SU-DHL-6 (cell line): ENCODE data around the gene TMEM92.

Source experiments
- H2AFZ ChIP-seq: fragments of 200-600 bp; sonication (generic); 2 replicates; pipeline ENCODE4 v1.6.1; 2014; ENCODE audit warnings: low read depth, mild to moderate bottlenecking, moderate library complexity, mixed read lengths, antibody characterized with exemption, low read length; ENCODE audit not compliant: severe bottlenecking
- H3F3A ChIP-seq: fragments of 200-600 bp; shearing (Covaris generic); 2 replicates; pipeline ENCODE4 v1.6.0; 2016; ENCODE audit warnings: antibody characterized with exemption, mild to moderate bottlenecking; ENCODE audit not compliant: insufficient read depth
- H3K27ac ChIP-seq: fragments of 200-600 bp; sonication (generic); 2 replicates; pipeline ENCODE4 v1.5.1; 2016; ENCODE audit warnings: low read depth, mild to moderate bottlenecking, low read length, moderate library complexity, mixed read lengths
- H3K27me3 ChIP-seq: fragments of 200-600 bp; sonication (generic), shearing (Covaris generic); 2 replicates; pipeline ENCODE4 v1.6.0; 2014; ENCODE audit warnings: mild to moderate bottlenecking, low read length
- H3K36me3 ChIP-seq: fragments of 200-600 bp; sonication (generic); 2 replicates; pipeline ENCODE4 v1.6.1; 2014; ENCODE audit warnings: mild to moderate bottlenecking, low read length, mixed read lengths
- H3K4me2 ChIP-seq: fragments of 300-600, 200-600 bp; shearing (Covaris generic), sonication (generic); 2 replicates; pipeline ENCODE4 v1.6.0; 2014; ENCODE audit warnings: low read length, low read depth, mild to moderate bottlenecking; ENCODE audit not compliant: poor library complexity, severe bottlenecking
- H3K4me3 ChIP-seq: fragments of 200-600 bp; sonication (generic); 2 replicates; pipeline ENCODE4 v1.5.1; 2014; ENCODE audit warnings: antibody characterized with exemption, low read length, mild to moderate bottlenecking, mixed read lengths; ENCODE audit not compliant: insufficient read depth, poor library complexity, severe bottlenecking
- H3K79me2 ChIP-seq: fragments of 200-600 bp; sonication (generic); 2 replicates; pipeline ENCODE4 v1.6.1; 2014; ENCODE audit warnings: mild to moderate bottlenecking, low read length, moderate library complexity; ENCODE audit not compliant: insufficient read depth
- H3K9ac ChIP-seq: fragments of 200-600 bp; sonication (generic); 2 replicates; pipeline ENCODE4 v1.7.0; 2014; ENCODE audit warnings: mild to moderate bottlenecking, low read length
- H3K9me2 ChIP-seq: fragments of 200-600 bp; sonication (generic); replicated peaks from 2 replicates; pipeline ENCODE4 v1.6.1; 2014; ENCODE audit warnings: low read length; ENCODE audit not compliant: insufficient read depth
- H3K9me3 ChIP-seq: fragments of 200-600 bp; sonication (generic); 2 replicates; pipeline ENCODE4 v1.6.1; 2014; ENCODE audit warnings: low read length, mixed read lengths; ENCODE audit not compliant: insufficient read depth
- H4K20me1 ChIP-seq: fragments of 200-600 bp; sonication (generic); 2 replicates; pipeline ENCODE4 v1.6.1; 2014; ENCODE audit warnings: low read depth, mild to moderate bottlenecking, antibody characterized with exemption, low read length, moderate library complexity, mixed read lengths
- EZH2phosphoT487 ChIP-seq: fragments of 200-600 bp; sonication (generic), shearing (Covaris generic); conservative IDR thresholded peaks from 2 replicates; pipeline ENCODE4 v1.6.1; 2018; ENCODE audit warnings: mild to moderate bottlenecking, antibody characterized with exemption, low read length, moderate library complexity, mixed read lengths
- TF ChIP-seq, protein P1 (sequence below): fragments of 200-600 bp; sonication (generic); IDR thresholded peaks from one replicate; pipeline ENCODE4 v1.5.1; 2017; ENCODE audit warnings: antibody characterized with exemption, mild to moderate bottlenecking, low read length, moderate library complexity; ENCODE audit not compliant: insufficient read depth, poor library complexity, severe bottlenecking

Gene TMEM92

DNA sequence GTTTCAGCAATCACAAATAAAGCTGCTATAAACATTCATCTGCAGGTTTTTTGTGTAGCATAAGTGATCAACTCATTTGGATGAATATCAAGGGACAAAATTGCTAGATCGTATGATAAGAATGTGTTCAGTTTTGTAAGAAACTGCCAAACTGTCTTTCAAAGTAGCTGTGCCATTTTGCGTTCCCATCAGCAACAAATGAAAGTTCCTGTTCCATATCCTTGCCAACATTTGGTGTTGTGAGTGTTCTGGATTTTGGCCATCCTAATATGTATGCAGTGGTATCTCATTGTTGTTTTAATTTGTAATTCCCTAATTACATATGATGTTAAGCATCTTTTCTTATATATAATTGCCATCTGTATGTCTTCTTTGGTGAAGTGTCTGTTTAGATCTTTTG is 36.4 kb upstream of the TMEM92 start:
- Histone ChIP-seq H3K27ac (no peak overlapping the region), H3K36me3 (no peaks in the 10 kb centered on the region), H3K27me3 (no peaks in the 10 kb centered on the region), H3K9me2 (no peaks in the 10 kb centered on the region), H2AFZ (no peak overlapping the region), H3F3A (no peaks in the 10 kb centered on the region), H3K9me3 (no peaks in the 10 kb centered on the region), H3K9ac (no peak overlapping the region), H3K4me3 (no peak overlapping the region), H3K79me2 (no peaks in the 10 kb centered on the region), H4K20me1 (no peaks in the 10 kb centered on the region), H3K4me2 (no peak overlapping the region)
- TF ChIP-seq, protein P1, sequence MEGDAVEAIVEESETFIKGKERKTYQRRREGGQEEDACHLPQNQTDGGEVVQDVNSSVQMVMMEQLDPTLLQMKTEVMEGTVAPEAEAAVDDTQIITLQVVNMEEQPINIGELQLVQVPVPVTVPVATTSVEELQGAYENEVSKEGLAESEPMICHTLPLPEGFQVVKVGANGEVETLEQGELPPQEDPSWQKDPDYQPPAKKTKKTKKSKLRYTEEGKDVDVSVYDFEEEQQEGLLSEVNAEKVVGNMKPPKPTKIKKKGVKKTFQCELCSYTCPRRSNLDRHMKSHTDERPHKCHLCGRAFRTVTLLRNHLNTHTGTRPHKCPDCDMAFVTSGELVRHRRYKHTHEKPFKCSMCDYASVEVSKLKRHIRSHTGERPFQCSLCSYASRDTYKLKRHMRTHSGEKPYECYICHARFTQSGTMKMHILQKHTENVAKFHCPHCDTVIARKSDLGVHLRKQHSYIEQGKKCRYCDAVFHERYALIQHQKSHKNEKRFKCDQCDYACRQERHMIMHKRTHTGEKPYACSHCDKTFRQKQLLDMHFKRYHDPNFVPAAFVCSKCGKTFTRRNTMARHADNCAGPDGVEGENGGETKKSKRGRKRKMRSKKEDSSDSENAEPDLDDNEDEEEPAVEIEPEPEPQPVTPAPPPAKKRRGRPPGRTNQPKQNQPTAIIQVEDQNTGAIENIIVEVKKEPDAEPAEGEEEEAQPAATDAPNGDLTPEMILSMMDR = no peak
- TF ChIP-seq EZH2phosphoT487 = no peak

DNA sequence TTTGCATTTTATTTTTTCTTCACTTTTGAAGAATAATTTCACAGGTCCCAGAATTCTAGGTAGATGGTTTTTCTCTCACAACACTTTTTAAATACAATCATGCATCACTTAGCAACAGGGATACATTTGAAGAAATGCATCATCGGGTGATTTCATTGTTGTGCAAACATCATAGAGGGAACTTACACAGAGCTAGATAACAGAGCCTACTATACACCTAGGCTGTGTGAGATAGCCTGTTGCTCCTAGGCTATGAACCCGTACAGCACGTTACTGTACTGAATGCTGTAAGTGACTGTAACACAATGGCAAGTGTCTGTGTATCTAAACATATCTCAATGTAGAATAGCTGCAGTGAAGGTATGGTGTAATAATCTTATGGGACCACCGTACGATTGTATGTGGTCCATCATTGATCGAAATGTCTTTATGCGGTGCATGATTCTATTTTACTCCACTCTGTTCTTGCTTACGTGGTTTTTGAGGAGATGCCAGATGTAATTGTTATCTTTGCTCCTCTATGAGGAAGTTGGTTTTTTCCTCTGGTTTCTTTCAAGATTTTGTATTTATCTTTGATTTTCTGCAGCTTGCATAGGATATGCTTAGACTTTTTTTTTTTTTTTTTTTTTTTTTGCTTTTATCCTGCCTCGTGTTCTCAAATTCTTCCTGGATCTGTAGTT is 35.5 kb upstream of the TMEM92 start:
- no peaks in the 10 kb centered on the region for H3K27me3 ChIP-seq
- H3F3A ChIP-seq = no peaks in the 10 kb centered on the region
- no peaks in the 10 kb centered on the region for H3K79me2 ChIP-seq
- H3K9ac ChIP-seq = no peak overlapping the region
- H2AFZ ChIP-seq = no peak overlapping the region
- no peaks in the 10 kb centered on the region for H3K9me2 ChIP-seq
- H3K4me3 ChIP-seq = no peak overlapping the region
- H3K9me3 ChIP-seq = no peaks in the 10 kb centered on the region
- TF ChIP-seq, protein P1 = no peak
- no peak for TF ChIP-seq EZH2phosphoT487
- H3K36me3 ChIP-seq = no peaks in the 10 kb centered on the region
- no peaks in the 10 kb centered on the region for H4K20me1 ChIP-seq
- H3K27ac ChIP-seq = no peak overlapping the region
- H3K4me2 ChIP-seq = no peak overlapping the region

DNA sequence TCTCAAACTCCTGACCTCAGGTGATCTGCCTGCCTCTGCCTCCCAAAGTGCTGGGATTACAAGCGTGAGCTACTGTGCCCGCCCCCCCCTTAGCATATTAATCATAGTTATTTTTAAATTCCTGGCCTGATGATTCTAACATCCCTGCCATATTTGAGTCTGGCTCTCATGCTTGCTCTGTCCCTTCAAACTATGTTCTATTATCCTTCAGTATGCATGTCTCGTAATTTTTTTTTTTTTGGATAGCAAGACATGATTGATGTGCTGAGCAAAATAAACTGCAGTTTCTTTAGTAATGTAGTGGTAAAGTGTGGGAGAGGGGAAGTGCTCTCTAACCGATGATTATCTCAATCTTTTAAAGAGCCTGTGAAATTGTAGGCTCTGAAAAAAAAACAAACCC is 34.3 kb upstream of the TMEM92 start:
- no peak for TF ChIP-seq EZH2phosphoT487
- TF ChIP-seq, protein P1 = no peak
- Histone ChIP-seq H3K79me2 (no peaks in the 10 kb centered on the region), H3K9me3 (no peaks in the 10 kb centered on the region), H3K27ac (no peak overlapping the region), H3K27me3 (no peaks in the 10 kb centered on the region), H3K36me3 (no peaks in the 10 kb centered on the region), H4K20me1 (no peaks in the 10 kb centered on the region), H3K4me3 (no peak overlapping the region), H3K9me2 (no peaks in the 10 kb centered on the region), H2AFZ (no peak overlapping the region), H3F3A (no peaks in the 10 kb centered on the region), H3K9ac (no peak overlapping the region), H3K4me2 (no peak overlapping the region)
